ENCODE results near the gene CAMSAP3.
A peak's percentile ranks its signal among the peaks of the same experiment; 100 is the strongest.

Gene CAMSAP3

GRCh38 chr19:7595466-7596133 is at the start of gene CAMSAP3:
Gene CAMSAP3 (plus strand): TSS chr19:7595863. CDS start chr19:7596003, 140 bp downstream.
- Histone ChIP-seq H3K4me1 (ENCODE audit: control insufficient read depth, insufficient read depth, low read length) (peaks cover 2% of the 10 kb centered on the region), H3K9ac (ENCODE audit: low read length in 2 of 2) (no peak within 1 kb of the TSS), H3K4me3 (ENCODE audit: low read length in 2 of 2) (peak within 1 kb of the TSS in 1 of 2 donors; percentile 35), H3K9me3 (ENCODE audit: control insufficient read depth in 2 of 2, low read length in 2 of 2) (no peaks in the 10 kb centered on the region), H3K27ac (ENCODE audit: low read length) (no peak within 1 kb of the TSS), H3K27me3 (ENCODE audit: control insufficient read depth in 1 of 2, insufficient read depth in 2 of 2, low read length in 2 of 2) (peaks cover 29 to 38% of the 10 kb centered on the region in 2 donors), H3K36me3 (ENCODE audit: control insufficient read depth in 2 of 2, insufficient read depth in 2 of 2, low read length in 2 of 2) (no peaks in the 10 kb centered on the region)

GRCh38 chr19:7545904-7546303 is 49.8 kb upstream of the CAMSAP3 start:
- Histone ChIP-seq H3K27ac (ENCODE audit: low read length) (no peak overlapping the region), H3K9me3 (ENCODE audit: control insufficient read depth in 2 of 2, low read length in 2 of 2) (no peaks in the 10 kb centered on the region), H3K36me3 (ENCODE audit: control insufficient read depth in 2 of 2, insufficient read depth in 2 of 2, low read length in 2 of 2) (peaks cover 22 to 32% of the 10 kb centered on the region in 2 donors)

GRCh38 chr19:7547159-7547558 is 48.5 kb upstream of the CAMSAP3 start:
- Histone ChIP-seq H3K4me1 (ENCODE audit: control insufficient read depth, insufficient read depth, low read length) (peaks cover 8% of the 10 kb centered on the region), H3K9ac (ENCODE audit: low read length in 2 of 2) (no peak overlapping the region), H3K27me3 (ENCODE audit: control insufficient read depth in 1 of 2, insufficient read depth in 2 of 2, low read length in 2 of 2) (no peaks in the 10 kb centered on the region), H3K9me3 (ENCODE audit: control insufficient read depth in 2 of 2, low read length in 2 of 2) (no peaks in the 10 kb centered on the region), H3K27ac (ENCODE audit: low read length) (no peak overlapping the region), H3K4me3 (ENCODE audit: low read length in 2 of 2) (no peak overlapping the region), H3K36me3 (ENCODE audit: control insufficient read depth in 2 of 2, insufficient read depth in 2 of 2, low read length in 2 of 2) (peaks cover 16 to 26% of the 10 kb centered on the region in 2 donors)

More at GRCh38 chr19:7545904-7546303, 49.8 kb upstream of the CAMSAP3 start:
- H3K4me3 ChIP-seq (ENCODE audit: low read length in 2 of 2): no peak overlapping the region
- no peaks in the 10 kb centered on the region for H3K27me3 ChIP-seq (ENCODE audit: control insufficient read depth in 1 of 2, insufficient read depth in 2 of 2, low read length in 2 of 2)
- no peak overlapping the region for H3K9ac ChIP-seq (ENCODE audit: low read length in 2 of 2)
- H3K4me1 ChIP-seq (ENCODE audit: control insufficient read depth, insufficient read depth, low read length): peaks cover 3% of the 10 kb centered on the region

- no peak overlapping the region for H3K4me3 ChIP-seq (ENCODE audit: low read length in 2 of 2)
- H3K4me1 ChIP-seq (ENCODE audit: control insufficient read depth, insufficient read depth, low read length): peaks cover 8% of the 10 kb centered on the region
- no peaks in the 10 kb centered on the region for H3K9me3 ChIP-seq (ENCODE audit: control insufficient read depth in 2 of 2, low read length in 2 of 2)
- peaks cover 13 to 15% of the 10 kb centered on the region in 2 donors for H3K36me3 ChIP-seq (ENCODE audit: control insufficient read depth in 2 of 2, insufficient read depth in 2 of 2, low read length in 2 of 2)
- H3K27ac ChIP-seq (ENCODE audit: low read length): no peak overlapping the region
- no peaks in the 10 kb centered on the region for H3K27me3 ChIP-seq (ENCODE audit: control insufficient read depth in 1 of 2, insufficient read depth in 2 of 2, low read length in 2 of 2)
- no peak overlapping the region for H3K9ac ChIP-seq (ENCODE audit: low read length in 2 of 2)
These were observed 46.1 kb upstream of the CAMSAP3 start for GRCh38 chr19:7549429-7550148.

- Histone ChIP-seq H3K9ac (ENCODE audit: low read length in 2 of 2) (no peak overlapping the region), H3K36me3 (ENCODE audit: control insufficient read depth in 2 of 2, insufficient read depth in 2 of 2, low read length in 2 of 2) (peaks cover 13 to 18% of the 10 kb centered on the region in 2 donors), H3K4me1 (ENCODE audit: control insufficient read depth, insufficient read depth, low read length) (peaks cover 8% of the 10 kb centered on the region), H3K4me3 (ENCODE audit: low read length in 2 of 2) (no peak overlapping the region), H3K27ac (ENCODE audit: low read length) (no peak overlapping the region), H3K27me3 (ENCODE audit: control insufficient read depth in 1 of 2, insufficient read depth in 2 of 2, low read length in 2 of 2) (no peaks in the 10 kb centered on the region), H3K9me3 (ENCODE audit: control insufficient read depth in 2 of 2, low read length in 2 of 2) (no peaks in the 10 kb centered on the region)
These were observed 45.4 kb upstream of the CAMSAP3 start for GRCh38 chr19:7550169-7550770.

GRCh38 chr19:7550987-7551761 is 44.5 kb upstream of the CAMSAP3 start:
- H3K9ac ChIP-seq (ENCODE audit: low read length in 2 of 2): no peak overlapping the region
- peaks cover 13 to 19% of the 10 kb centered on the region in 2 donors for H3K36me3 ChIP-seq (ENCODE audit: control insufficient read depth in 2 of 2, insufficient read depth in 2 of 2, low read length in 2 of 2)
- no peak overlapping the region for H3K27ac ChIP-seq (ENCODE audit: low read length)
- peak overlapping the region in 1 of 2 donors; percentile 52 for H3K4me3 ChIP-seq (ENCODE audit: low read length in 2 of 2)
- H3K27me3 ChIP-seq (ENCODE audit: control insufficient read depth in 1 of 2, insufficient read depth in 2 of 2, low read length in 2 of 2): no peaks in the 10 kb centered on the region
- no peaks in the 10 kb centered on the region for H3K9me3 ChIP-seq (ENCODE audit: control insufficient read depth in 2 of 2, low read length in 2 of 2)
- peaks cover 8% of the 10 kb centered on the region for H3K4me1 ChIP-seq (ENCODE audit: control insufficient read depth, insufficient read depth, low read length)

GRCh38 chr19:7552781-7553180 is 42.9 kb upstream of the CAMSAP3 start:
- Histone ChIP-seq H3K9ac (ENCODE audit: low read length in 2 of 2) (no peak overlapping the region), H3K27me3 (ENCODE audit: control insufficient read depth in 1 of 2, insufficient read depth in 2 of 2, low read length in 2 of 2) (no peaks in the 10 kb centered on the region), H3K27ac (ENCODE audit: low read length) (no peak overlapping the region), H3K4me1 (ENCODE audit: control insufficient read depth, insufficient read depth, low read length) (peaks cover 8% of the 10 kb centered on the region), H3K4me3 (ENCODE audit: low read length in 2 of 2) (no peak overlapping the region), H3K9me3 (ENCODE audit: control insufficient read depth in 2 of 2, low read length in 2 of 2) (no peaks in the 10 kb centered on the region), H3K36me3 (ENCODE audit: control insufficient read depth in 2 of 2, insufficient read depth in 2 of 2, low read length in 2 of 2) (peaks cover 25 to 32% of the 10 kb centered on the region in 2 donors)

- peaks cover 8% of the 10 kb centered on the region for H3K4me1 ChIP-seq (ENCODE audit: control insufficient read depth, insufficient read depth, low read length)
- H3K9me3 ChIP-seq (ENCODE audit: control insufficient read depth in 2 of 2, low read length in 2 of 2): no peaks in the 10 kb centered on the region
- H3K27ac ChIP-seq (ENCODE audit: low read length): no peak overlapping the region
- no peaks in the 10 kb centered on the region for H3K27me3 ChIP-seq (ENCODE audit: control insufficient read depth in 1 of 2, insufficient read depth in 2 of 2, low read length in 2 of 2)
- no peak overlapping the region for H3K4me3 ChIP-seq (ENCODE audit: low read length in 2 of 2)
- H3K36me3 ChIP-seq (ENCODE audit: control insufficient read depth in 2 of 2, insufficient read depth in 2 of 2, low read length in 2 of 2): peaks cover 39 to 45% of the 10 kb centered on the region in 2 donors
- no peak overlapping the region for H3K9ac ChIP-seq (ENCODE audit: low read length in 2 of 2)
These were observed 41.1 kb upstream of the CAMSAP3 start for GRCh38 chr19:7554565-7554964.

GRCh38 chr19:7554990-7555864 is 40.4 kb upstream of the CAMSAP3 start:
- peaks cover 37 to 42% of the 10 kb centered on the region in 2 donors for H3K36me3 ChIP-seq (ENCODE audit: control insufficient read depth in 2 of 2, insufficient read depth in 2 of 2, low read length in 2 of 2)
- H3K27ac ChIP-seq (ENCODE audit: low read length): no peak overlapping the region
- no peaks in the 10 kb centered on the region for H3K9me3 ChIP-seq (ENCODE audit: control insufficient read depth in 2 of 2, low read length in 2 of 2)
- H3K27me3 ChIP-seq (ENCODE audit: control insufficient read depth in 1 of 2, insufficient read depth in 2 of 2, low read length in 2 of 2): no peaks in the 10 kb centered on the region
- peaks cover 8% of the 10 kb centered on the region for H3K4me1 ChIP-seq (ENCODE audit: control insufficient read depth, insufficient read depth, low read length)
- H3K9ac ChIP-seq (ENCODE audit: low read length in 2 of 2): no peak overlapping the region
- no peak overlapping the region for H3K4me3 ChIP-seq (ENCODE audit: low read length in 2 of 2)
